Measurements from ENCODE around the gene ADIG.
A peak's percentile ranks its signal among the peaks of the same experiment; 100 is the strongest.
"Not testable (repeated sequence)": the region's sequence is repeated elsewhere in the genome, so short reads cannot be mapped to it uniquely, and the experiment has no call there.

The ADIG gene

GRCh38 chr20:38573413-38573812 lies 7.6 kb upstream of the ADIG start:
- DNase-seq, result no peak

GRCh38 chr20:38579219-38579910 lies 1.6 kb upstream of the ADIG start:
- DNase-seq, result no peak

GRCh38 chr20:38579921-38580320 lies 1.1 kb upstream of the ADIG start:
- DNase-seq, result no peak

- no peak for DNase-seq
These were observed 897 bp downstream of the ADIG start for GRCh38 chr20:38581830-38582358.

- no peak for DNase-seq
These were observed 2.3 kb downstream of the ADIG start for GRCh38 chr20:38583306-38583705.

GRCh38 chr20:38584099-38584763 lies 3.2 kb downstream of the ADIG start:
- no peak for DNase-seq

- no peak for DNase-seq
These were observed 4.6 kb downstream of the ADIG start for GRCh38 chr20:38585404-38586180.

- no peak for DNase-seq
These were observed 5.2 kb downstream of the ADIG start for GRCh38 chr20:38586181-38586525.

GRCh38 chr20:38588303-38588702 lies 7.3 kb downstream of the ADIG start:
- no peak for DNase-seq

- DNase-seq, result no peak
These were observed 8.4 kb downstream of the ADIG start for GRCh38 chr20:38589351-38589750.

GRCh38 chr20:38589967-38590675 lies 9.1 kb downstream of the ADIG start:
- no peak for DNase-seq

GRCh38 chr20:38590676-38591473 lies 9.9 kb downstream of the ADIG start:
- no peak for DNase-seq

GRCh38 chr20:38591474-38592410 lies 10.7 kb downstream of the ADIG start:
- no peak for DNase-seq

GRCh38 chr20:38592411-38592790 lies 11.4 kb downstream of the ADIG start:
- peak; percentile 10 for DNase-seq

- DNase-seq, result not testable (repeated sequence)
These were observed 13.3 kb downstream of the ADIG start for GRCh38 chr20:38594281-38594680.

- DNase-seq, result not testable (repeated sequence)
These were observed 14.9 kb downstream of the ADIG start for GRCh38 chr20:38595886-38596285.

GRCh38 chr20:38599410-38599882 lies 18.4 kb downstream of the ADIG start:
- DNase-seq, result no peak

- no peak for DNase-seq
These were observed 19.1 kb downstream of the ADIG start for GRCh38 chr20:38600057-38600456.

- DNase-seq, result no peak
These were observed 20.5 kb downstream of the ADIG start, which contains the start of gene ARHGAP40 for GRCh38 chr20:38601216-38602184. ARHGAP40 (plus strand) TSS chr20:38601809.

- no peak for DNase-seq
These were observed 21.2 kb downstream of the ADIG start for GRCh38 chr20:38602185-38602581.
